Smooth muscle cell (in vitro differentiated cells): ENCODE results near the gene TMUB2. TPM values are rescaled to one million over a fixed set of nuclear protein-coding genes. Genes with fewer than 3 reads are reported as not detected.

Experiments used
- DNase-seq: peaks from one replicate; lab custom pipeline; 2025; ENCODE audit not compliant: unreplicated experiment; lab: John Stamatoyannopoulos, UW
- H2AFZ ChIP-seq: fragments of 200-600 bp; sonication (generic); 2 replicates; pipeline ENCODE4 v1.6.0; 2016; ENCODE audit warnings: antibody characterized with exemption, low read depth, mild to moderate bottlenecking
- H3F3A ChIP-seq: fragments of 200-600 bp; sonication (generic); 2 replicates; pipeline ENCODE4 v1.6.0; 2017; ENCODE audit warnings: antibody characterized with exemption, low read depth
- H3K27ac ChIP-seq: fragments of 200-600 bp; sonication (generic); 2 replicates; pipeline ENCODE4 v1.5.1; 2016; ENCODE audit warnings: low read depth, mild to moderate bottlenecking
- H3K27me3 ChIP-seq: fragments of 200-600 bp; sonication (generic); 2 replicates; pipeline ENCODE4 v1.6.1; 2016; ENCODE audit warnings: low read depth, mild to moderate bottlenecking
- H3K36me3 ChIP-seq: fragments of 200-600 bp; sonication (generic); 2 replicates; pipeline ENCODE4 v1.5.1; 2016; ENCODE audit warnings: low read depth
- H3K4me1 ChIP-seq: fragments of 200-600 bp; sonication (generic); 2 replicates; pipeline ENCODE4 v1.5.1; 2016; ENCODE audit warnings: low read depth
- H3K4me2 ChIP-seq: fragments of 200-600 bp; sonication (generic); 2 replicates; pipeline ENCODE4 v1.6.0; 2016; ENCODE audit warnings: mild to moderate bottlenecking
- H3K4me3 ChIP-seq: fragments of 200-600 bp; sonication (generic); 2 replicates; pipeline ENCODE4 v1.5.1; 2016; ENCODE audit warnings: mild to moderate bottlenecking
- H3K79me2 ChIP-seq: fragments of 200-600 bp; sonication (generic); 2 replicates; pipeline ENCODE4 v1.6.0; 2016; ENCODE audit warnings: low read depth, mild to moderate bottlenecking
- H3K9ac ChIP-seq: fragments of 200-600 bp; sonication (generic); 2 replicates; pipeline ENCODE4 v1.6.0; 2016; ENCODE audit warnings: low read depth
- H3K9me3 ChIP-seq: fragments of 200-600 bp; sonication (generic); replicated peaks from 2 replicates; pipeline ENCODE4 v1.5.1; 2016; ENCODE audit warnings: low read depth
- H4K20me1 ChIP-seq: fragments of 200-600 bp; sonication (generic); 2 replicates; pipeline ENCODE4 v1.6.0; 2016; ENCODE audit warnings: low read depth
- WGBS: methylation state at CpG from one replicate; pipeline ENCODE4 v1.1.7; 2016; ENCODE audit warnings: low lambda C conversion rate; 5-methylcytosine and 5-hydroxymethylcytosine counted together
- polyA plus RNA-seq: library from polyadenylated mRNA; unstranded; fragments of >200 nt; fragmentation: Nextera tagmentation; extraction: Ambion mirVana; gene quantifications from 2 replicates; pipeline ENCODE4 v1.2.1, GENCODE V29; 2016
- total RNA-seq: library from RNA; depleted of rRNA; stranded (reverse); fragments of >200 nt; gene quantifications from 2 replicates; pipeline ENCODE4 v1.2.3, GENCODE V29; 2014
- TF ChIP-seq, protein P1 (sequence below): fragments of 200-600 bp; sonication (generic); IDR thresholded peaks from 2 replicates; pipeline ENCODE4 v1.5.1; 2017; ENCODE audit warnings: borderline replicate concordance, mild to moderate bottlenecking, antibody characterized with exemption; ENCODE audit not compliant: insufficient read depth, poor library complexity, severe bottlenecking

Gene TMUB2
- total and polyA plus RNA-seq, 2 experiments from 2014 or later, result 26.4 to 39.2 TPM

DNA sequence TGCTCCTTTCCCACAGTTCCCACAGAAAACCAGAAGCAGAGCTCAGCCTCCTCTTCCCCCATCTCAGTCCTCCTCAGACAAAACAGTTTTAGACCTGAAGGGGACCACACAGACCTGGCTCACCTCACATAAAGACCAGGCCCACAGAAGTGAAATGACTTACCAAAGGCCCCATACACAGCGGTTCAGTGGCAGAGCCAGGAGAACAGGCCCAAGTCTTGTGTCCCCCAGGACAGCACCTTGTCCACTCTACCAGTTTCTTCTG, 27.4 kb downstream of the TMUB2 start:
- H3K27ac ChIP-seq, result no peak overlapping the region
- no peaks in the 10 kb centered on the region for H3K9me3 ChIP-seq
- WGBS, result 95% methylated on average over 1 of the region's 1 CpG
- H3K4me2 ChIP-seq, result no peak overlapping the region
- no peak for DNase-seq
- no peaks in the 10 kb centered on the region for H3K36me3 ChIP-seq
- H3K79me2 ChIP-seq, result peaks cover 21% of the 10 kb centered on the region
- H2AFZ ChIP-seq, result no peak overlapping the region
- H3K4me3 ChIP-seq, result no peak overlapping the region
- no peaks in the 10 kb centered on the region for H3K27me3 ChIP-seq
- H3K9ac ChIP-seq, result no peak overlapping the region
- peaks cover 4% of the 10 kb centered on the region for H3K4me1 ChIP-seq
- TF ChIP-seq, protein P1, sequence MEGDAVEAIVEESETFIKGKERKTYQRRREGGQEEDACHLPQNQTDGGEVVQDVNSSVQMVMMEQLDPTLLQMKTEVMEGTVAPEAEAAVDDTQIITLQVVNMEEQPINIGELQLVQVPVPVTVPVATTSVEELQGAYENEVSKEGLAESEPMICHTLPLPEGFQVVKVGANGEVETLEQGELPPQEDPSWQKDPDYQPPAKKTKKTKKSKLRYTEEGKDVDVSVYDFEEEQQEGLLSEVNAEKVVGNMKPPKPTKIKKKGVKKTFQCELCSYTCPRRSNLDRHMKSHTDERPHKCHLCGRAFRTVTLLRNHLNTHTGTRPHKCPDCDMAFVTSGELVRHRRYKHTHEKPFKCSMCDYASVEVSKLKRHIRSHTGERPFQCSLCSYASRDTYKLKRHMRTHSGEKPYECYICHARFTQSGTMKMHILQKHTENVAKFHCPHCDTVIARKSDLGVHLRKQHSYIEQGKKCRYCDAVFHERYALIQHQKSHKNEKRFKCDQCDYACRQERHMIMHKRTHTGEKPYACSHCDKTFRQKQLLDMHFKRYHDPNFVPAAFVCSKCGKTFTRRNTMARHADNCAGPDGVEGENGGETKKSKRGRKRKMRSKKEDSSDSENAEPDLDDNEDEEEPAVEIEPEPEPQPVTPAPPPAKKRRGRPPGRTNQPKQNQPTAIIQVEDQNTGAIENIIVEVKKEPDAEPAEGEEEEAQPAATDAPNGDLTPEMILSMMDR, result no peak
- H3F3A ChIP-seq, result no peaks in the 10 kb centered on the region
- peaks cover 38% of the 10 kb centered on the region for H4K20me1 ChIP-seq

DNA sequence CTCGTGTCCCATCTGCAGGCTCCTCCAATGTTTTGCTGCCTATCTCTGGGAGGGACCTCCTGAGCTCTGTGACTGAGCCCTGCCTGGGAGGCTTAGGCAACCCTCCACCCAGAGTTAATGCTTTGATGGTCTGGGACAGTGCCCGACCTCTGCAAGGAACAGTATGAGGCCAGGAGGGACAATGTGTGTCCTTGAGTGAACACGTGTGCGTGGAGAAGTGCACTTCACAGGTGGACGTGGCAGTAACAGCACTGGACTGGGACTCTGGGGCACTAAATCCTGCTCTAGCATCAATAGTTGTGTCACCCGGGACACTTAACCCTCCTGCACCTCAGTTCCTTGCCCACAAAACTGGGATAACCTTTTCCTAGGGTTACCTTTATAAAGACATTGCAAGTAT, 28.1 kb downstream of the TMUB2 start:
- H3K27ac ChIP-seq, result no peak overlapping the region
- no peaks in the 10 kb centered on the region for H3K36me3 ChIP-seq
- WGBS, result over 99% methylated on average over 6 of the region's 6 CpGs
- H3K9ac ChIP-seq, result no peak overlapping the region
- H3K4me2 ChIP-seq, result no peak overlapping the region
- TF ChIP-seq, protein P1, result no peak
- H3K79me2 ChIP-seq, result peaks cover 22% of the 10 kb centered on the region
- H3F3A ChIP-seq, result no peaks in the 10 kb centered on the region
- H4K20me1 ChIP-seq, result peaks cover 33% of the 10 kb centered on the region
- DNase-seq, result no peak
- no peak overlapping the region for H2AFZ ChIP-seq
- peaks cover 4% of the 10 kb centered on the region for H3K4me1 ChIP-seq
- H3K9me3 ChIP-seq, result no peaks in the 10 kb centered on the region
- no peak overlapping the region for H3K4me3 ChIP-seq
- H3K27me3 ChIP-seq, result no peaks in the 10 kb centered on the region

DNA sequence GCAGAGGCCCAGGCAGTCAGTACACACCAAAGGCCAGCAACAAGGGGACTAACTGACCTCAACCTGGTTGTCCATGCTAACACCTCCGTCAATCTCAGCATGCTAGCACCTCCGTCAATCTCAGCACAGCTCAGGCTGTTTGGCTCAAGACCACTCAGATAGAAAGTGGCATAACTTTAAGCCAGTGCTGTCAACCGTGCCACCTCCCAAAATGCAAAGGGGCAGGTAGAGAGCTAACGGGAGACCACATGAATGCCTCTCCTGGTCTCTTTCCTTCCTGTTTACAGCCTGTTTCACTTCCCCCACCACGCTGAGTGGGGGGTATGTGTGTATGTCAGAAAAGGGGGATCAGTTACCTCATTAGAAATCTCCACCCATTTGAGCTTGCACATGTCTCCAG, 29.4 kb downstream of the TMUB2 start:
- WGBS, result 97% methylated on average over 5 of the region's 5 CpGs
- Histone ChIP-seq H3K27ac (no peak overlapping the region), H3K9ac (no peak overlapping the region), H3K4me2 (no peak overlapping the region), H4K20me1 (peaks cover 30% of the 10 kb centered on the region), H3F3A (no peaks in the 10 kb centered on the region), H3K9me3 (no peaks in the 10 kb centered on the region), H3K79me2 (peaks cover 27% of the 10 kb centered on the region), H3K36me3 (no peaks in the 10 kb centered on the region), H3K4me1 (no peaks in the 10 kb centered on the region), H3K4me3 (no peak overlapping the region), H2AFZ (no peak overlapping the region), H3K27me3 (no peaks in the 10 kb centered on the region)
- TF ChIP-seq, protein P1, result no peak
- no peak for DNase-seq

DNA sequence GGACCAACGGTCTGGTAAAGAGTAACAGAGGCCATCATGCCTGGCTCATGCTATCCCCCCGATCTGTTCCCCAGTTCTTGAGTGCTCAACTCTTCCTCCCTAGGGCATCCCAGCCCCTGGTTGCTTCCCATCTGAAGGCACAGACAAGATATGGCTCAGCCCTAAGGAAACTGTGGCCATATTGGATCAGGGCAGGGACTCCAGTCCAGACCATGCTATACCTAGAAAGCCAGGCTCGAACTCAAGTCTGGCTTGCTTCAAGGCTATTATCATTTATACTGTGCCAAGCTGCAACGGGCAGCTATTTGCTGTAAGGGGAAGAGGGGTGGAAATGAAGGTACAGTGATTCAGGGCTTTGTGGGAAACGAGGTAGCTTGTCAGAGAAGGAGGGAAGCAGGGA, 29.9 kb downstream of the TMUB2 start:
- H2AFZ ChIP-seq, result no peak overlapping the region
- WGBS, result 97% methylated on average over 5 of the region's 5 CpGs
- H3K4me1 ChIP-seq, result no peaks in the 10 kb centered on the region
- no peak overlapping the region for H3K4me3 ChIP-seq
- H3K9me3 ChIP-seq, result no peaks in the 10 kb centered on the region
- no peaks in the 10 kb centered on the region for H3K27me3 ChIP-seq
- H3K27ac ChIP-seq, result no peak overlapping the region
- DNase-seq, result no peak
- H3K36me3 ChIP-seq, result no peaks in the 10 kb centered on the region
- H4K20me1 ChIP-seq, result peaks cover 30% of the 10 kb centered on the region
- H3K4me2 ChIP-seq, result no peak overlapping the region
- TF ChIP-seq, protein P1, result no peak
- H3K9ac ChIP-seq, result no peak overlapping the region
- H3F3A ChIP-seq, result peaks cover 2% of the 10 kb centered on the region
- peaks cover 27% of the 10 kb centered on the region for H3K79me2 ChIP-seq
